Breast epithelium (tissue), 3 donors: ENCODE data around the gene ATL1.

Experiments
- POLR2A ChIP-seq: fragments of 450-650 bp; IDR thresholded peaks from one replicate; pipeline ENCODE4 v1.6.1; 2016; ENCODE audit warnings: antibody characterized with exemption, mild to moderate bottlenecking, moderate library complexity
- TF ChIP-seq, protein P1 (sequence below), 3 donors: fragments of 450-650 bp; IDR thresholded peaks; one replicate each; pipeline ENCODE4 v1.5.1; 2016 to 2017; ENCODE audit warnings: antibody characterized with exemption in 3 of 3, mild to moderate bottlenecking in 3 of 3, moderate library complexity in 3 of 3

- no peak for TF ChIP-seq POLR2A
- TF ChIP-seq, protein P1, sequence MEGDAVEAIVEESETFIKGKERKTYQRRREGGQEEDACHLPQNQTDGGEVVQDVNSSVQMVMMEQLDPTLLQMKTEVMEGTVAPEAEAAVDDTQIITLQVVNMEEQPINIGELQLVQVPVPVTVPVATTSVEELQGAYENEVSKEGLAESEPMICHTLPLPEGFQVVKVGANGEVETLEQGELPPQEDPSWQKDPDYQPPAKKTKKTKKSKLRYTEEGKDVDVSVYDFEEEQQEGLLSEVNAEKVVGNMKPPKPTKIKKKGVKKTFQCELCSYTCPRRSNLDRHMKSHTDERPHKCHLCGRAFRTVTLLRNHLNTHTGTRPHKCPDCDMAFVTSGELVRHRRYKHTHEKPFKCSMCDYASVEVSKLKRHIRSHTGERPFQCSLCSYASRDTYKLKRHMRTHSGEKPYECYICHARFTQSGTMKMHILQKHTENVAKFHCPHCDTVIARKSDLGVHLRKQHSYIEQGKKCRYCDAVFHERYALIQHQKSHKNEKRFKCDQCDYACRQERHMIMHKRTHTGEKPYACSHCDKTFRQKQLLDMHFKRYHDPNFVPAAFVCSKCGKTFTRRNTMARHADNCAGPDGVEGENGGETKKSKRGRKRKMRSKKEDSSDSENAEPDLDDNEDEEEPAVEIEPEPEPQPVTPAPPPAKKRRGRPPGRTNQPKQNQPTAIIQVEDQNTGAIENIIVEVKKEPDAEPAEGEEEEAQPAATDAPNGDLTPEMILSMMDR (IDR thresholded peaks at IDR 0.05) = no peak
Measured at GRCh38 chr14:50649691-50650090, 89.7 kb downstream of the ATL1 start.
